Measurements from ENCODE around the gene LINS1.

The LINS1 gene

DNA sequence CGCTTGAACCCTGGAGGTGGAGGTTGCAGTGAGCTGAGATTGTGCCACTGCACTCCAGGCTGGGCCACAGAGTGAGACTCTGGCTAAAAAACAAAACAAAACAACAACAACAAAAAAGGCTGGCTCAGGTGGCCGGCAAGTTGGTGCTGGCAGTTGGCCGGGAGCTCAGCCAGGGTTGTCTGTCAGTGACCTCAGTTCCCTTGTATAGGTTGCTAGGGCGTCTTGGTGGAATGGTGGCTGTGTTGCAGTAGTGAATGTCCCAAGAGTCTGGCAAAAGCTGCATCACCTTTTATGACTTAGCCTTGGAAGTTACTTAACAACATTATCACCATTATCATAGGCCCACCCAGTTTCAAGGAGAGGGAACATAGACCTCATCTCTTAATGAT lies 41.0 kb upstream of the LINS1 start:
- Histone ChIP-seq H3K36me3 (ENCODE audit: control insufficient read depth, insufficient read depth, low read length) (no peaks in the 10 kb centered on the region; the same call in 1 of the 2 replicates), H3K4me3 (replicated peaks; ENCODE audit: low read depth, low read length) (no peak overlapping the region), H3K27me3 (replicated peaks; ENCODE audit: control insufficient read depth, insufficient read depth, low read length) (no peaks in the 10 kb centered on the region)
- no peak for DNase-seq (ENCODE audit: extremely low read depth, insufficient read length)
- TF ChIP-seq, protein P1, sequence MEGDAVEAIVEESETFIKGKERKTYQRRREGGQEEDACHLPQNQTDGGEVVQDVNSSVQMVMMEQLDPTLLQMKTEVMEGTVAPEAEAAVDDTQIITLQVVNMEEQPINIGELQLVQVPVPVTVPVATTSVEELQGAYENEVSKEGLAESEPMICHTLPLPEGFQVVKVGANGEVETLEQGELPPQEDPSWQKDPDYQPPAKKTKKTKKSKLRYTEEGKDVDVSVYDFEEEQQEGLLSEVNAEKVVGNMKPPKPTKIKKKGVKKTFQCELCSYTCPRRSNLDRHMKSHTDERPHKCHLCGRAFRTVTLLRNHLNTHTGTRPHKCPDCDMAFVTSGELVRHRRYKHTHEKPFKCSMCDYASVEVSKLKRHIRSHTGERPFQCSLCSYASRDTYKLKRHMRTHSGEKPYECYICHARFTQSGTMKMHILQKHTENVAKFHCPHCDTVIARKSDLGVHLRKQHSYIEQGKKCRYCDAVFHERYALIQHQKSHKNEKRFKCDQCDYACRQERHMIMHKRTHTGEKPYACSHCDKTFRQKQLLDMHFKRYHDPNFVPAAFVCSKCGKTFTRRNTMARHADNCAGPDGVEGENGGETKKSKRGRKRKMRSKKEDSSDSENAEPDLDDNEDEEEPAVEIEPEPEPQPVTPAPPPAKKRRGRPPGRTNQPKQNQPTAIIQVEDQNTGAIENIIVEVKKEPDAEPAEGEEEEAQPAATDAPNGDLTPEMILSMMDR (IDR thresholded peaks at IDR 0.05; ENCODE audit: insufficient read depth, low read length, poor library complexity, severe bottlenecking), result no peak

DNA sequence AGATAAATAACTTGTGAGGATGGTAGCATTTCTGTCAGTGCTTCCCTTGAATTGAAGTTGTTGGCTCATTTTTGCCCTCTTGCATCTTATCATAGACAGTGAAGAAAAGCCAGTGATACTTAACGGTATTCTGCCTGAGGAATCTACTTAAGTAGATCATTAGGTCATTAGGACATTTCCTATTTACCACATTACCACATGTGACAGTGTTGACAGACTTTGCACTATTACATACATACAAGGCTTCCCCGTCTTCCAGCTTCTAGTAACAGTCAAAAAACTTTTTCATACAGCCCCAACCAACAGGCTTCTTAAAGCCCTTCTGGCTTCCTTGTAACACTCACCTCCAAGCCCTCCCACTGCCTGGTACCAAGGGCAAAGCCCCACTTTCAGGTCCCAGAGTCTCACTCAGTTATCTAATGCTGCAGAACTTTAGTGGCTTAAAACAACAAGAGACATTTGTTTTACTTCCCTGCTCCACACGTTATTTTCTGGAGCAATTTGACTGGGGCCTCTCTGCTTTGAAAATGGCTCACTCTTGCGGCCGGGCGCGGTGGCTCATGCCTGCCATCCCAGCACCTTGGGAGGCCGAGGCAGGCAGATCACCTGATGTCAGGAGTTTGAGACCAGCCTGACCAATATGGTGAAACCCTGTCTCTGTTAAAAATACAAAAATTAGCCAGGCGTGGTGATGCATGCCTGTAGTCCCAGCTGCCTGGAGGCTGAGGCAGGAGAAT lies 40.4 kb upstream of the LINS1 start:
- no peaks in the 10 kb centered on the region for H3K27me3 ChIP-seq (replicated peaks; ENCODE audit: control insufficient read depth, insufficient read depth, low read length)
- DNase-seq (ENCODE audit: extremely low read depth, insufficient read length), result no peak
- TF ChIP-seq, protein P1 (IDR thresholded peaks at IDR 0.05; ENCODE audit: insufficient read depth, low read length, poor library complexity, severe bottlenecking), result no peak
- no peak overlapping the region for H3K4me3 ChIP-seq (replicated peaks; ENCODE audit: low read depth, low read length)
- H3K36me3 ChIP-seq (ENCODE audit: control insufficient read depth, insufficient read depth, low read length), result no peaks in the 10 kb centered on the region; the same call in 1 of the 2 replicates

DNA sequence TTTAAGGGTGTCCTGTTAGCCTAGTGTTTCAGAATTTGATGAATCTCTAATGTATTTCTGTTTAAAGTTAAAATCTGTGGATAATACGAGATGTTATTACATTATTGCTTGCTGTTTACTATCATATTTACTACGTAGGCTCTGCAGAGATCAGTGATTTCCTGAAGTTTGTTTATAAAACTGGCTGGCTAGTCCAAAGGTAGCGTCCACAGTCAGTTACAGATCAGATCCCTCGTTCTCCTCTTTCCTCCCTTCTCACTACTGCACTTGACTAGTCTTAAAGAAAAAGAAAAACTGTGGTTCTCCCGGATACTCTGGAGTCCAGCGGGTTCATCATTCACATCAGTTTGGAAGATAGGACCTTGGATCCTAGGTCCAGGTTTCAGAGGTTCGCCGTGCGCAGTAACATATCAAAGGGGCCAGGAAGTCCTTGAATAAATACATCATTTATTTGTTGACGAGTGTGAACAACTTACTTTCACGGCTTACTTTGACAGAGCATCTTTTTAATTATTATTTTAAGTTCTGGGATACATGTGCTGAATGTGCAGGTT lies 36.3 kb upstream of the LINS1 start:
- TF ChIP-seq, protein P1 (IDR thresholded peaks at IDR 0.05; ENCODE audit: insufficient read depth, low read length, poor library complexity, severe bottlenecking), result no peak
- Histone ChIP-seq H3K36me3 (ENCODE audit: control insufficient read depth, insufficient read depth, low read length) (peaks cover 1% of the 10 kb centered on the region; the same call in 1 of the 2 replicates), H3K4me3 (replicated peaks; ENCODE audit: low read depth, low read length) (no peak overlapping the region), H3K27me3 (replicated peaks; ENCODE audit: control insufficient read depth, insufficient read depth, low read length) (no peaks in the 10 kb centered on the region)
- no peak for DNase-seq (ENCODE audit: extremely low read depth, insufficient read length)

DNA sequence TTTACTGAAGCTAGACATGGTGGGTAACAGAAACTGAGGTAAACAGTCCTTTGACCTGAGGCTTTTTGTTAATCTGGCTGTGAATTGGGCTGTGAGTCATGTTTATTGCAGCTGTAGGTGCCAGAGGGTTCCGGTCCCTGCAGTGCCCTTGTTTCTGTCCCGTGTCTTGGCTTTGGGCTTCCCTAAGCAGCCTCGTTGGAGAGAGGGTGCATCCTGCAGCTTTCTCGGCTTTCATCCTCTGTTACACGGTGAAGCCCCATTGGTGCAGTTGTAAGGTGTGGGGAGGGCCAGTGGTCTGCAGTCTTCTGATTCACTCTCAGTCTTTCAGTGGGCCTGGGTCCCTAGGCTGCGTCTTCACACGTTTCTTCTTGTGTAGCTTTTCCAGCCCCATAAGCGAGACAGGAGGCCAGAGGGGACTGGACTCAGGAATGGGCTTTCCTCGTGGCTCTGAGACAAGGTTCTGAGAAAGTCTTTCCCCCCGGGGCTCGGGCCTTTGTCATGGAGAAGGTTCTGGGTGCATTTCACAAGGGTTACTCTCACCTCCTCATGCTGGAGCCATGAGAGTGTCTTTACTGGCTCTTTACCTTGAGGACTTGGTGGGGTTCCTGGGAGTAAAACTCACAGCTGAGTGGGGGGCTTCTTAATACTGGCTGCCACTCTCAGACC lies 33.6 kb upstream of the LINS1 start:
- Histone ChIP-seq H3K36me3 (ENCODE audit: control insufficient read depth, insufficient read depth, low read length) (peaks cover 4% of the 10 kb centered on the region), H3K27me3 (replicated peaks; ENCODE audit: control insufficient read depth, insufficient read depth, low read length) (no peaks in the 10 kb centered on the region), H3K4me3 (replicated peaks; ENCODE audit: low read depth, low read length) (no peak overlapping the region)
- TF ChIP-seq, protein P1 (IDR thresholded peaks at IDR 0.05; ENCODE audit: insufficient read depth, low read length, poor library complexity, severe bottlenecking), result no peak
- DNase-seq (ENCODE audit: extremely low read depth, insufficient read length), result no peak

DNA sequence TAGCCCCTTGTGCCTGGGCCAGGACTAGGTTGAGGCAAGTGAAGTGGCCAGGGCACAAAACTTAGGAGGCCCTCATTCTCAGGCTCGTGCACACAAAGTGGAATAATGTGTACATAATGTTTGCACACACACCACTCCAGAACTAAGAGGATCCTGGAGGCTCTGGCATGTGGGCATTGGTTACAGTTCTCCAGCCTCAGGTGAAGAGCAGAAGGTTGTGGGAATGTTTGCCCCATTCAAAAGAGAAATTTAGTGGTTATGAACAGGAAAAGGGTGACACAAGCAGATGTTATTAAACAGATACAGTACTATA lies 31.7 kb upstream of the LINS1 start:
- peaks cover 8% of the 10 kb centered on the region for H3K36me3 ChIP-seq (ENCODE audit: control insufficient read depth, insufficient read depth, low read length)
- TF ChIP-seq, protein P1 (IDR thresholded peaks at IDR 0.05; ENCODE audit: insufficient read depth, low read length, poor library complexity, severe bottlenecking), result no peak
- DNase-seq (ENCODE audit: extremely low read depth, insufficient read length), result no peak
- no peak overlapping the region for H3K4me3 ChIP-seq (replicated peaks; ENCODE audit: low read depth, low read length)
- no peaks in the 10 kb centered on the region for H3K27me3 ChIP-seq (replicated peaks; ENCODE audit: control insufficient read depth, insufficient read depth, low read length)
